GM20000 (cell line): ENCODE data around the gene TTR.

Experiments
- DNase-seq: peaks from one replicate; pipeline ENCODE4 v3.0.0; 2012; ENCODE audit warnings: low spot score
- TF ChIP-seq, protein P1 (sequence below): IDR thresholded peaks from 2 replicates; pipeline ENCODE4 v1.5.1; 2012; ENCODE audit warnings: mild to moderate bottlenecking, control low read depth; ENCODE audit errors: extremely low read depth, missing control alignments

TTR gene

GRCh38 chr18:31614044-31614443 is 22.4 kb downstream of the TTR start:
- TF ChIP-seq, protein P1, sequence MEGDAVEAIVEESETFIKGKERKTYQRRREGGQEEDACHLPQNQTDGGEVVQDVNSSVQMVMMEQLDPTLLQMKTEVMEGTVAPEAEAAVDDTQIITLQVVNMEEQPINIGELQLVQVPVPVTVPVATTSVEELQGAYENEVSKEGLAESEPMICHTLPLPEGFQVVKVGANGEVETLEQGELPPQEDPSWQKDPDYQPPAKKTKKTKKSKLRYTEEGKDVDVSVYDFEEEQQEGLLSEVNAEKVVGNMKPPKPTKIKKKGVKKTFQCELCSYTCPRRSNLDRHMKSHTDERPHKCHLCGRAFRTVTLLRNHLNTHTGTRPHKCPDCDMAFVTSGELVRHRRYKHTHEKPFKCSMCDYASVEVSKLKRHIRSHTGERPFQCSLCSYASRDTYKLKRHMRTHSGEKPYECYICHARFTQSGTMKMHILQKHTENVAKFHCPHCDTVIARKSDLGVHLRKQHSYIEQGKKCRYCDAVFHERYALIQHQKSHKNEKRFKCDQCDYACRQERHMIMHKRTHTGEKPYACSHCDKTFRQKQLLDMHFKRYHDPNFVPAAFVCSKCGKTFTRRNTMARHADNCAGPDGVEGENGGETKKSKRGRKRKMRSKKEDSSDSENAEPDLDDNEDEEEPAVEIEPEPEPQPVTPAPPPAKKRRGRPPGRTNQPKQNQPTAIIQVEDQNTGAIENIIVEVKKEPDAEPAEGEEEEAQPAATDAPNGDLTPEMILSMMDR: no peak
- no peak for DNase-seq

GRCh38 chr18:31616586-31616985 is 24.9 kb downstream of the TTR start:
- DNase-seq: no peak
- TF ChIP-seq, protein P1: no peak

DNA sequence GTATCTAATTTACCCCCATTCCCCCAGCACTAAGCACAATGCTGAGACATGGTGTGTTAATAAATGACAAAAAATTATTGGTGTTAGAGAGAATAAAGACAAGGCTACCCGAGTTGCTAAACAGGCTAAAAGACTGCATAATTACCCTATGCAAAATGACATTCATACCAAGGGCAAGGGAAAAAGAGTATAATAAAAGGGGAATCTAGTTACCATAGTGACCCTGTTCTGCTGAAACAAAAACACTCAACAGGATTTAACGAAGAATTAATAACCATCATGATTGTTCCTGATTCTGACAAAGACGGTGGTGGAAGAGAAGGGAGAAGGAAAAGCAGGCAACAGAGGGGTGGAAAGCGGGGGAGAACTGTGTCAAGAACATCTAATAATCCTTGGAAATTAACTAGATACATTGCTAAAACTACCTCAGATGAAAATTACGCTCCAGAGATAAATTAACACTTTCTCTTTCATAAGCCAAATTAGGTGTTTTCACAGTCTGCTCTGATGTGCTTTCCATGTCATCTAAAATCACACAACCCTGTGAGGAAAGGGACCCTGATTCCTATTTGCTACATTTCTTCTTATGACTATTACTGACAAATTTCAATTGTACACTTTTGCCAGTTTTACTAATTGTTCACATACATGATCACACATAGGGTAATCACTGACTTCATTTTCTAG is 25.5 kb downstream of the TTR start:
- DNase-seq: no peak

DNA sequence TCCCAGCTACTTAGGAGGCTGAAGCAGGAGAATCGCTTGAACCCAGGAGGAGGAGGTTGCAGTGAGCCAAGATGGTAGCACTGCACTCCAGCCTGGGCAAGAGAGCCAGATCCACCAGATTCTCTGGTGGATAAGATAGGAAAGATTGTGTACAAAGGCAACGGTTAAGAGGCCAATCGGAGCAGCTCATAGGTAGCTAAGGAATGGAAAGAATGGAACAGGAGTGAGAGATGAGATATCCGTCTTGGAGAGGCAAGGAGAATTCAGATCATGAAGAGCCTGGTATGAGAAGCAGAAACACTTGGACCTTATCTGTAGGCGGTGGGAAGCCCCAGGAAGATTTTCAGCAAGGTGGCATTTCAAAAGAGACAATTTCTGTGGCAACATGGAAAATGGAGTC is 27.1 kb downstream of the TTR start:
- TF ChIP-seq, protein P1: no peak
- no peak for DNase-seq

More for the DNA sequence above, 25.5 kb downstream of the TTR start:
- TF ChIP-seq, protein P1: no peak

GRCh38 chr18:31619291-31619690 is 27.6 kb downstream of the TTR start:
- TF ChIP-seq, protein P1: no peak
- DNase-seq: no peak

DNA sequence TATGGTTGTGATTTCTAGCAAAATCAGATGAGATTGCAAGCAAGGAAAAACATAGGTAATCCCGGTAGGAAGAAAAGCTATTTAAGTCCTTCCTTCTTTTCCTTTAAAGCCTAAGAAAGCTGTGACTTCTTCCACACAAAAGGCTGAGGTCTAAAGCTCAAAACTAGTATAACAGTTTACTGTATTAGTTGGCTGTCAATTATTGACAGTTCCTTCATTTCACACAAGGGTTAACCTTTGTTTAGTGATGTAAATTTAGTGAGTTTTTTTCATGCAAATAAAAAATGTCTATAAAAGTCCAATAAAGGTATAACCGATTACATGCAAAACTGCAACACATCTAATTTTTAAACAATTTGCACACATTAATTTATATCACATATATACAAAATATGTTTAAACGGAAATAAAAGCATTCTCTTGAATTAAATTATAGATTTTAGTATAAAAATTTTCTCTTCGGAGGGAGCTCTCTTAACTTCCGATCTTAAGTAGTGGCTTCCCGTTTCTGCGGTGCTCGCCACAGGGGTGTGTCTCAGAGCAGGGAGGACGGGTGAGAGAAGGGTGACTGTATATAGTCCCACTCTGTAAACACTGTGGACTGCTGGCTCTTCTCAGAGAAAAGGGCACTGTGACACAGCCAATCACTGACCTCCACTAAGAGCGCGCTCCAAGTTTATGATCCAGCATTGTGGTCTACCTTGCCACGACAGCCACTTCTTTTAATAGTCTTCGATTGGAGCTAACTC is 33.4 kb downstream of the TTR start:
- DNase-seq: no peak
- TF ChIP-seq, protein P1: no peak

- TF ChIP-seq, protein P1: no peak
- DNase-seq: no peak
Measured at GRCh38 chr18:31626409-31626808, 34.7 kb downstream of the TTR start.
